Limb (tissue), 2 donors: ENCODE results near the gene DOC2A.

Source experiments
- DNase-seq, 2 donors: peaks; one replicate each; pipeline ENCODE4 v3.0.0-alpha.2; 2016; ENCODE audit errors: extremely low spot score in 2 of 2

The DOC2A gene

DNA sequence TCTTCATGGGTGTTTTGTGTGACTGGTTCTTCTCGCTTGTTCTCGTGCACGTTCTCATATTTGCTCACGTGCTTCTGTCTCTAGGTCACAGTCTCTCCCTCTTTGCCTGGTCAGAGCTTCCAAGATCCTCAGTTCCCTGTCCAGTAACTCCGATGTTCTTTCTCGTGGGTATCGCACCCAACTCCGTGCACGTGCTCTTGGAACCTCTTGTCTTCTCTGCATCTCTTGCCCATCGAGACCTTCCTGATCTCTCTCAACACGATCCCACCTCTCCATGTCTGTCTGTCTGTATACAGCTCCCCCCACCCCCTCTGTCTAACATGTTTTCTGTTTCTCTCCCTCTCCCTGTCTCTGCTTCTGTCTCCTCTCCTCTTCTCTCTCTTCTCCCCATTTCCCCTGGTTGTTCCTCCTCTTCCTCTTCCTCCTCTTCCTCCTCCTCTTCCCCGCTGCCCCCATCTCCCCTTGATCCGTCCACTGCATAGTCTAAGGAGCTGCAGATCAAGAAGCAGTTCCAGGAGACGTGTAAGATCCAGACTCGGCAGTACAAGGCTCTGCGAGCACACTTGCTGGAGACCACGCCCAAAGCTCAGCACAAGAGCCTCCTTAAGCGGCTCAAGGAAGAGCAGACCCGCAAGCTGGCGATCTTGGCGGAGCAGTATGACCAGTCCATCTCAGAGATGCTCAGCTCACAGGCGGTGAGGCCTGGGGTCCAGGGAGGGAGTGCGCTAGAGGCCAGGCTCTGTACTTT lies 21.5 kb downstream of the DOC2A start:
- no peak for DNase-seq

DNA sequence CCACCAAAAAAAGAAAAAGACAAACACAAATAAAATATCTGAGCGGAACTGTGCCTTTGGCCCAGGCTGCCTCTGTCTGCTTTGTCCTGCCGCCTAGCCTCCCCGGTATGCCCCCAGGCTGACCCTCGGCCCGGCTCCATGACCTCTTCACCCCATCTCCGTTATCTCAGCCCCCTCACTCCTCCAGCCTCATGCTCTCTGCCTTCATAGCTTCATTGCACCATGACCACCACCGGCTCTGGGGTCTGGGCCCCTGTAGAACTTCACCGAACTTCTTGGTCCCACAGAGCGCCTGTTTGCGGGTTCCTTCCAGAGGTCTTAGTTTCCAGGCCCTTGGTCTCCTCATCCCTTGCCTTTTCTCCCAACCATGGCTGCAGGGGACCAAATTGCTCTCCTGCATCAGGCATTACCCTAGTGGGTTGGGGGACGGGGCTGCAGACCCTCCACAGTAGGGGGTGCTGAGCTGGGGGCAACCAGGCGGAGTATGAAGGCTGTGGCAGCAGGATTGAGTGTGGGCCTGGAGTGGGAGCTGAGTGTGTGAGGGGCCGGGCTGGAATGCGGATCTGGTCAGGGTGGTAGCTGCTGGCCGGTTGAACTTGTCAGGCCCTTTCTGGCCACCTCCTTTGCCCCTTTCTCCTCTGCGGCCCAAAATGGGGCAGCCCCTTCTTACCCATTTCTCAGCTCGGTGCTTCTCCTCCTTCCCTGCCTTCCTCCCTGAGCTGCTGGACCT lies 22.3 kb downstream of the DOC2A start:
- no peak for DNase-seq

DNA sequence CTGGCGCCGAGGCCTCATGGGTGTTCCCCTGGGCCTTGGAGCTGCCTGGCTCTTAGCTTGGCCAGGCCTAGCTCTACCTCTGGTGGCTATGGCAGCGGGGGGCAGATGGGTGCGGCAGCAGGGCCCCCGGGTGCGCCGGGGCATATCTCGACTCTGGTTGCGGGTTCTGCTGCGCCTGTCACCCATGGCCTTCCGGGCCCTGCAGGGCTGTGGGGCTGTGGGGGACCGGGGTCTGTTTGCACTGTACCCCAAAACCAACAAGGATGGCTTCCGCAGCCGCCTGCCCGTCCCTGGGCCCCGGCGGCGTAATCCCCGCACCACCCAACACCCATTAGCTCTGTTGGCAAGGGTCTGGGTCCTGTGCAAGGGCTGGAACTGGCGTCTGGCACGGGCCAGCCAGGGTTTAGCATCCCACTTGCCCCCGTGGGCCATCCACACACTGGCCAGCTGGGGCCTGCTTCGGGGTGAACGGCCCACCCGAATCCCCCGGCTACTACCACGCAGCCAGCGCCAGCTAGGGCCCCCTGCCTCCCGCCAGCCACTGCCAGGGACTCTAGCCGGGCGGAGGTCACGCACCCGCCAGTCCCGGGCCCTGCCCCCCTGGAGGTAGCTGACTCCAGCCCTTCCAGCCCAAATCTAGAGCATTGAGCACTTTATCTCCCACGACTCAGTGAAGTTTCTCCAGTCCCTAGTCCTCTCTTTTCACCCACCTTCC lies 23.3 kb downstream of the DOC2A start:
- no peak for DNase-seq

DNA sequence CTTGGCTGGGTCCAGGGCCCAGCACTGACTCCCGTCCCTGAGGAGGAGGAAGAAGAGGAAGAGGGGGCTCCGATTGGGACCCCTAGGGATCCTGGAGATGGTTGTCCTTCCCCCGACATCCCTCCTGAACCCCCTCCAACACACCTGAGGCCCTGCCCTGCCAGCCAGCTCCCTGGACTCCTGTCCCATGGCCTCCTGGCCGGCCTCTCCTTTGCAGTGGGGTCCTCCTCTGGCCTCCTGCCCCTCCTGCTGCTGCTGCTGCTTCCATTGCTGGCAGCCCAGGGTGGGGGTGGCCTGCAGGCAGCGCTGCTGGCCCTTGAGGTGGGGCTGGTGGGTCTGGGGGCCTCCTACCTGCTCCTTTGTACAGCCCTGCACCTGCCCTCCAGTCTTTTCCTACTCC lies 23.9 kb downstream of the DOC2A start:
- DNase-seq: no peak

DNA sequence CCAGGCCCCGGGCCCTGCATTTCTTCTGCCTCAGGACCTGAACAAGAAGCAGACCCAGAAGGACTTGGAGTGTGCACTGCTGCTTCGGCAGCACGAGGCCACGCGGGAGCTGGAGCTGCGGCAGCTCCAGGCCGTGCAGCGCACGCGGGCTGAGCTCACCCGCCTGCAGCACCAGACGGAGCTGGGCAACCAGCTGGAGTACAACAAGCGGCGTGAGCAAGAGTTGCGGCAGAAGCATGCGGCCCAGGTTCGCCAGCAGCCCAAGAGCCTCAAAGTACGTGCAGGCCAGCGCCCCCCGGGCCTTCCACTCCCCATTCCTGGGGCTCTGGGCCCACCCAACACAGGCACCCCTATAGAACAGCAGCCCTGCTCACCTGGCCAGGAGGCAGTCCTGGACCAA lies 24.6 kb downstream of the DOC2A start:
- no peak for DNase-seq

DNA sequence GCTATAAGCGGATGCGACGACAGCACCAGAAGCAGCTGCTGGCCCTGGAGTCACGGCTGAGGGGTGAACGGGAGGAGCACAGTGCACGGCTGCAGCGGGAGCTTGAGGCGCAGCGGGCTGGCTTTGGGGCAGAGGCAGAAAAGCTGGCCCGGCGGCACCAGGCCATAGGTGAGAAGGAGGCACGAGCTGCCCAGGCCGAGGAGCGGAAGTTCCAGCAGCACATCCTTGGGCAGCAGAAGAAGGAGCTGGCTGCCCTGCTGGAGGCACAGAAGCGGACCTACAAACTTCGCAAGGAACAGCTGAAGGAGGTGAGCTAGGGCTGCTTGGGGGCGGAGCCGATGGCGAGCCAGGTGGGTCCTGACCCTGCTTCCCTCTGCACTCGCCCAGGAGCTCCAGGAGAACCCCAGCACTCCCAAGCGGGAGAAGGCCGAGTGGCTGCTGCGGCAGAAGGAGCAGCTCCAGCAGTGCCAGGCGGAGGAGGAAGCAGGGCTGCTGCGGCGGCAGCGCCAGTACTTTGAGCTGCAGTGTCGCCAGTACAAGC lies 25.5 kb downstream of the DOC2A start:
- DNase-seq: no peak

DNA sequence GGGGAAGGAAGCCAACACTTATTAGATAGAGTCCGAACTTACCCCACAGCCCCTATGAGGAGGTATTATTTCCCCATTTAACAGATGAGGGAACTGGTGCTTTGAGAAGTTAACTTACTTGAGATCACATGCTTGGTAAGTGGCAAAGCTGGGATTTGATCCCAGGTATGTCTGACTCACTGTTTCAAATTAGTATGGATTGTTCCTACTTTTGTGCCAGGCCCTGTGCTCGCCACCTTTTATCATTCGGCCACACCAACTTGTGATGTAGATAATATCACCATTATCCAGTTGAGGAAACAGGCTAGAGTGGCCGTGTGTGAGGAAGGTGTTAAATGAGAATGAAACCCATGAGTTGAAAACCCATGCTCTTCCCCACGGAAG lies 26.1 kb downstream of the DOC2A start:
- DNase-seq: no peak

DNA sequence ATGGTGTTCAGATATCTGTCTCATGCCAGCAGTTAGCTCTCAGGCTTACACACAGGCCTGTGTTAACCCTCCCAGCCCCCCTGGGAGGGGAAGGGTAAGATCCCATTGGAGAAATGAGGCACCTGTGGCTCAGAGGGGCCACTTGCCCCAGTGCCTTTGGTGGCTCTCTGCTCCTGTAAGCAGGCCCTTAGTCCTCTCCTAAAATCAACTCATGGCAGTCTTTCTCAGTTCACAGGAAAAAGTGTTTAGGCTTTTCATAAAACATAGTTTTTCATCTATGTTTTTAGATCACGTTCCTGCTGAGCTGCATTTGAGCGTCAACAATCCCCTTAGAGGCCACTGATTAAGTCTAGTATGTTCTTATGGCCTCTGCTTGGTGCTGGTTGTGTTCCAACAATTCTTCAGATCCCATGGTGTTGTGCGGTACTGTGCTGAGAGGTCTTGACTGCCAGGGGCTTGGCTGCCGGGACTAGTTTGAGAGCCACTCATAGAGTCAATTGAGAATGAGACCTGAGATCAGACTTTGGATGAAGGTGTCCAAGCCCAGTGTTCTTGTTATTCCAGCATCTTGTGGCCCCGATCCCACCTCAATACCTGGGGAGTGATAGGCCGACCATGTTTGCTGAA lies 26.6 kb downstream of the DOC2A start:
- no peak for DNase-seq

DNA sequence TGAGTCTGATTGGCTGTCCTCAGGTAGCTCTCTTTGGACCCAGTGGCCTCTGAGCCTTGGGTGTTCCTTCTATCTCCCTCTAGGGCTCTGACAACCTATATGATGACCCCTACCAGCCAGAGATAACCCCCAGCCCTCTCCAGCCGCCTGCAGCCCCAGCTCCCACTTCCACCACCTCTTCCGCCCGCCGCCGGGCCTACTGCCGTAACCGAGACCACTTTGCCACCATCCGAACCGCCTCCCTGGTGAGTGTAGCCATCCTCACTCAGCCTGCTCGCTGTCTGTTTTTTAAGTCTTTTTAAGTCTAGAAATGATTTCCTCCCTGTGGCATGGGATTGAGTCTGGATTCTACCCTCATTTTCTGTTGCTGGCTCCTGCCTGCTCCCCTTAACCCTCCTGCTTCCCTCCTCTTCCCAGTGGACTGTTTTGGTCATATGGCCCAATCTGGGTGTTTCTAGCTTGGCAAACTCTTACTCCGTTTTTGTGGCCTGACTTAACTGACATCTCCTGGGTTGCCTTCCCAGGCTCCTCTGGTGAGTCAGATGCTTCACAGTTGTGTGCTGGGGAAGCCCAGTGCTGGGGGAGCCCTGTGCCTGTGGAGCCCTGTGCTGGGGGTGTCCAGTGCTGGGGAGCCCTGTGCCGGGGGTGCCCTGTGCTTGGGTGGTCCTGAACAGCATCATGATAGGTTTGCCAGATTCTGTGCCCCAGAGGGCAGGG lies 27.2 kb downstream of the DOC2A start:
- no peak for DNase-seq

DNA sequence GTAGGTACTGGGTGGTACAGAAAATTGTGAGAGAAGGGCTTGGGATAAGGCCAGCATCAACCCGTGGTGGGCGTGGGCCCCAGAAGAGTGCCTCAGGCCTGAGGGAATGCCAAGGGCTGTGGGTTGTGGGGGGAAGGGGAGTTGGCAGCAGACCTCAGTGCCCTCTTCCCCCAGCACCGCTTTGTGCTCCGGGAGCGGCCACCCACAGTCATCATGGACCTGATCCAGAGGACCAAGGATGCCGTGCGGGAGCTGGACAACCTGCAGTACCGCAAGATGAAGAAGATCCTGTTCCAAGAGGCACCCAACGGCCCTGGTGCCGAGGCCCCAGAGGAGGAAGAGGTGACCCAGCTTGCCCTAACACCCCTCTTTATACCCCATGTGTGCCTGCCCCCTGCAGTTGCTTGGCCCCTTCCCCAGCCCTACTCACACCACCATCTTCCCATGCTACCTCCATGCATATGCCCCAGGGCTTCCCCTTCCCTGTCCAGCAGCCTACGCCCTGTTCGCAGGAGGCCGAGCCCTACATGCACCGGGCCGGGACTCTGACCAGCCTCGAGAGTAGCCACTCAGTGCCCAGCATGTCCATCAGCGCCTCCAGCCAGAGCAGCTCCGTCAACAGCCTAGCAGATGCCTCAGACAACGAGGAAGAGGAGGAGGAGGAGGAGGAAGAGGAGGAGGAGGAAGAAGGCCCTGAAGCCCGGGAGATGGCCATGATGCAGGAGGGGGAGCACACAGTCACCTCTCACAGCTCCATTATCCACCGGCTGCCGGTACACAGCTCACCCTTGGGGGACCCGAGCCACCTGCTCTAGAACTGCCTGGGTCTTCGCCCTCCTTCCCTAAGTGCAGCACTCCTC lies 28.0 kb downstream of the DOC2A start:
- no peak for DNase-seq

DNA sequence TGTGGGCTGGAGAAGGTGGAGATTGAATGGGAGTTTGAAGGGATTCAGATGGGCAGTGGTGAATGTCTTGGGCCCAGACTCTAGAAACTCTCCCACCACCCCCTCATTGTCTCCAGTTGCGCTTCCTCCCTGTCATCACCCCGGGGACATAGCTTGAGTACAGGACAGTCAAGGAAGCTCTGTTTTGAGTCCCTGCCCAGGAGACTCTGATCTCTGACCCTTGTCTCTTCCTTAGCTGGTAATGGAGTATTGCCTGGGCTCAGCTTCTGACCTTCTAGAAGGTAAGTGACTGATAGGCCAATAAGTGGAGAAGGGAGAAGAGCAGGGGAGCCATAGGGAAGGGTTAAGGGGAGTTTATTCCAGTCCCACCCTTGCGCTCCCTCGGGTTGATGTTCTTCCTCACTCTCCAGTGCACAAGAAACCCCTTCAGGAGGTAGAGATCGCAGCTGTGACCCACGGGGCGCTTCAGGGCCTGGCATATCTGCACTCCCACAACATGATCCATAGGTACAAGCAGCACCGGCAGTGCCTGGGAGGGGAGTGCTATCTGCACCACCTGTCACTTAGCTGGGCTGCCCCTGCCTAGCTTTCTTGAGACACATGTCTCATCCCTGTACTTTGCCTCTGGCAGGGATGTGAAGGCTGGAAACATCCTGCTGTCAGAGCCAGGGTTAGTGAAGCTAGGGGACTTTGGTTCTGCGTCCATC lies 32.1 kb downstream of the DOC2A start:
- no peak for DNase-seq

DNA sequence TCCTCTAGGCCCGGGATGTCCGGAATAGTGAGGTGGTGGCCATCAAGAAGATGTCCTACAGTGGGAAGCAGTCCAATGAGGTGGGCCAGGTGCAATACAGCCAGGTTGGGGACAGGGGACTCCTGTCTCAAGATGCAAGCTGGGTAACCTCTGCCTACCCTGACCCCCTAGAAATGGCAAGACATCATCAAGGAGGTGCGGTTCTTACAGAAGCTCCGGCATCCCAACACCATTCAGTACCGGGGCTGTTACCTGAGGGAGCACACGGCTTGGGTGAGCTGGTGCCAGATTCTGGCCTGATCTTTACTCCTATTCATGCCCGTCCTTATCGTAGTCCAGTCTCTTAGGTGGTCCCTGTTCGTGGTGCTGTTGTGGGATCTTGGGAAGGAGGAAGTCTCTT lies 32.7 kb downstream of the DOC2A start:
- no peak for DNase-seq

DNA sequence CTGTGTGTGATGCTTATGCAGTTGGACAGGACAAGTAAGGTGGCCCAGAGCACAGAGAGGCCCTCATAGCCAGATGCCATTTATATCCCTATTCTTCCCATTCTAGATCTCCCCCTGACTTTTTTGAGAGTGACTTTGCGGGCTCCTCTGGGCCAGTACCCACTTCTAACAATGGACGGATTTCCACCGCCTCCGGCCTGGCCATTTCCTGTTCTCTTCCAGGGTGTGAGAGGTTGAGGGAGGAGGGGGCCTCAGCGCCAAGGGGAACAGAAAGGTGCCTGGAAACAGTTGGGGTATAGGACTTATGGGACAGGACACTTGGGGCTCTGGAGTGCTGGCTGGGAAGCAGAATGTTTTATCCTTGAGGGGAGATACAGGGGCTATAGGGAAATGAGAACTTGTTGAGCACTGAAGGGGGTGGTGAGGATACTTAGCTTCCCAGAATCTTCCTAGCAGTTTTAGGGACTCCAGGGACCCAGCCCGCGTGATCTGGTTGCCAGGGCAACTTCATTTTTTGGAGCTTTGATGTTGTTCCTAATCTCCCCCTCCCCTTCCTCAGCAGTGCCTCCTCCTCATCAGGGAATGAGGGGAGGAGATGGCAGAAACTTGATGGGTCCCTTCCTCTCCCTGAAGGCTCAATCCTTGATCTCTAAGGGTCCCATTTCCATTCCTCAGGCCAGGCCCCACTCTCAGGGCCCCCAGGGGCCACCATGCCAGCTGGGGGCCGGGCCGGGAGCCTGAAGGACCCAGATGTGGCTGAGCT lies 33.6 kb downstream of the DOC2A start:
- no peak for DNase-seq

DNA sequence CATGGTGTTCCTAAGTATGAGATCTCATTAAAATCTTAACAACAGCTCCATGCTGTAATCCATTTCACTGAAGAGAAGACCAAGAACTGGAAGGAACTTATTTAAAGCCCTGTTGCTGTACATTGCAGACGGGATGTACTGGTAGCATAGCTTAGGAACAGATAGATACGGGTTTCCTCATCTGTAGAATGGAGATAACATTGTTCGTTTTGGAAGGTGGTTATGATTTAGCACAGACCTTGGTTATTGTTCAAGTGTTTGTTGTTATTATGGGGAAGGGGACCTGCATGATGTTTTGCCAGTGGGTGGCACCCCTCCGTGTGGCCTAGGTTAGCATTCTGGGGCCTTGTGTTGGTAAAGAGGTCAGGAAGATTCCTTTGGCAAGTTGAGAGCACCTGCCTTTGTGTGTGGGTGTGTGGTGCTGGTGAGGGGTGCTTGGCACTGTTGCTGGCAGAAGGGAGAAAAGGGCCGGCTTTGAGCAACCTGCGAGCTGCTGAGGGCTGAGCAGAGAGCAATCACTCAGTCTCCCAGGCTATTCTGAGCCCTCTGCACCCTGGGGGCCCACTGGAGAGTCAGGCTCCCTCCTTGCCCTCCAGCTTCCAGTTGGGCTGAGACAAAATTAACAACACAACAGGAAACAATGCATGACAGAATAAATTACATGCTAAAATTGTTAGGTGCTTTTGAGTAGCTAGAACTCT lies 34.9 kb downstream of the DOC2A start:
- DNase-seq: no peak

DNA sequence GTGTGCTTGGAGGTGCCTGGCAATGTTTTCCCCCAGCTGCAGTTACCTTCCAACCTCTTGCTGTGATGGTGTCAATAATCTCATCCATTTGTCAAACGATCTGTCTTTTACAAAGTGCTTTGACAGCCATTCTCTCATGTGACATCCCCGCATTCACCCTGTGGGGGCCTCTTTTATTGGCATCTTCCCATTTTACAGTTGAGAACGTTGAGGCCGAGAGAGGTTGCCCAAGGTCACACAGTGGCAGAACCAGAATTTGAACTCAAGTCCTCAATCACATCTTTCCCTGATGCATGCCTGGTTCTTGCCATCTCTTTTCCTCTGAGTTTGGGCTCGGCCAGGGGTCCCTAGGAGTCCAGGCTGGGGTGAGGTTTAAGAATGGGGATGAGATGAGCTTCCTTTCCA lies 35.7 kb downstream of the DOC2A start:
- DNase-seq: no peak

DNA sequence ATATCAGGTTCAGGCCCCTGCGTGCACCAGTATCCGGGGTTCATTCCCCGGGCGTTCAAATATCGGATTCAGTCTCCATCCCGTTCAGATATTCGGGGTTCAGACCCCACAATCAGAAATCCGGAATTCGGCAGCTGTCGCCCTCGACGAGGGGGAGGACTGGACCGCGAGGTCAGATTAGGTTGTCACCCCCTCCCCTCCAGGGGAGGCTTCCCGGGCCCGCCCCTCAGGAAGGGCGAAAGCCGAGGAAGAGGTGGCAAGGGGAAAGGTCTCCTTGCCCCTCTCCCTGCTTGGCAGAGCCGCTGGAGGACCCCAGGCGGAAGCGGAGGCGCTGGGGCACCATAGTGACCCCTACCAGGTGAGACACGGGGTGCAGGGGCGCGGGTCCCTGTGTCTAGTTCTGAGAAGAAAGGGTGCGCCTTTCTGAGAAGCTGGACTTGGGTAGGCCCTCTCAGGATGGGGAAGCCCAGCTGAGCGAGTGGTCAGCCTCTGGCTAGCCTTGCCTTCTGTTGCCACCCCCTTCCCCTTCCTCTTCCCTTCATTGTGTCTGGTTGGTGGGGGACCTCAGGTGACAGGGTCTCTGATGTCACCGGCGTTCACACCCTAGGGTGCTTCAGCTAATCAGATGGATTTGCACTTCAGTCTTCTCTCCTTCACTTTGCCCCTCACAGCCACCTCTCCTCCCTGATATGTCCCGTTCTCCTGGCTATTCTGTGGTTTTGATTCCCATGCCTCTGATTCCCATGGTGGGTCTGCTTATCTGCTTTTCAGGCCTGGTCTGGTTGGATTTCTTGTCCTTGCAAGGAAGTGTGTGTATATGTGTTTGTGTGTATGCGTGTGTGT lies 36.3 kb downstream of the DOC2A start:
- DNase-seq: no peak
